GM23338 (cell line): ENCODE measurements around the gene CREB3L2. TPM values are rescaled to one million over a fixed set of nuclear protein-coding genes. Genes with fewer than 3 reads are reported as not detected.

Source experiments
- ATAC-seq: fragments of 200-7000 bp; cut with Tn5 transposase; 3 replicates; pipeline ENCODE4 v1.9.1; 2020
- DNase-seq: peaks from one replicate; pipeline ENCODE4 v3.0.0-alpha.2; 2015; ENCODE audit warnings: low spot score
- H2AFZ ChIP-seq: fragments of 200-600 bp; sonication (generic); 2 replicates; pipeline ENCODE4 v1.8.0; 2016; ENCODE audit warnings: antibody characterized with exemption, mild to moderate bottlenecking, moderate library complexity
- H3F3A ChIP-seq: fragments of 200-600 bp; sonication (generic); replicated peaks from 2 replicates; pipeline ENCODE4 v1.8.0; 2017; ENCODE audit warnings: antibody characterized with exemption, mixed run types, low read depth
- H3K27ac ChIP-seq: fragments of 200-600 bp; sonication (generic); 2 replicates; pipeline ENCODE4 v1.6.1; 2016; ENCODE audit warnings: low read depth
- H3K27me3 ChIP-seq: fragments of 200-600 bp; sonication (generic); 2 replicates; pipeline ENCODE4 v1.8.0; 2016; ENCODE audit warnings: mild to moderate bottlenecking, mixed run types, moderate library complexity; ENCODE audit not compliant: insufficient read depth
- H3K36me3 ChIP-seq: fragments of 200-600 bp; sonication (generic); 2 replicates; pipeline ENCODE4 v1.8.0; 2016; ENCODE audit warnings: mild to moderate bottlenecking; ENCODE audit not compliant: insufficient read depth
- H3K4me1 ChIP-seq: fragments of 200-600 bp; sonication (generic); 2 replicates; pipeline ENCODE4 v1.8.0; 2016; ENCODE audit warnings: mild to moderate bottlenecking, moderate library complexity; ENCODE audit not compliant: insufficient read depth
- H3K4me2 ChIP-seq: fragments of 200-600 bp; sonication (generic); 2 replicates; pipeline ENCODE4 v1.7.1; 2017; ENCODE audit warnings: mixed run types
- H3K4me3 ChIP-seq: fragments of 200-600 bp; sonication (generic); 2 replicates; pipeline ENCODE4 v1.6.1; 2016; ENCODE audit warnings: mixed run types
- H3K79me2 ChIP-seq: fragments of 200-600 bp; sonication (generic); replicated peaks from 2 replicates; pipeline ENCODE4 v1.8.0; 2017; ENCODE audit warnings: mild to moderate bottlenecking; ENCODE audit not compliant: insufficient read depth
- H3K9me2 ChIP-seq: fragments of 200-600 bp; sonication (generic); 2 replicates; pipeline ENCODE4 v1.8.0; 2017; ENCODE audit not compliant: insufficient read depth
- H4K20me1 ChIP-seq: fragments of 200-600 bp; sonication (generic); replicated peaks from 2 replicates; pipeline ENCODE4 v1.8.0; 2017; ENCODE audit warnings: mild to moderate bottlenecking; ENCODE audit not compliant: insufficient read depth
- H3K27ac Mint-ChIP-seq: 2 replicates; pipeline ENCODE4 v1.8.0; 2020; ENCODE audit warnings: inconsistent platforms, mild to moderate bottlenecking, moderate library complexity, mixed read lengths
- H3K27me3 Mint-ChIP-seq: 3 replicates; pipeline ENCODE4 v1.8.0; 2022; ENCODE audit warnings: low read depth, mild to moderate bottlenecking, moderate library complexity, mixed read lengths, inconsistent platforms; ENCODE audit not compliant: insufficient read depth, poor library complexity
- H3K36me3 Mint-ChIP-seq: 3 replicates; pipeline ENCODE4 v1.8.0; 2021; ENCODE audit warnings: low read depth, mild to moderate bottlenecking, inconsistent platforms, moderate library complexity, mixed read lengths
- H3K4me1 Mint-ChIP-seq: 3 replicates; pipeline ENCODE4 v1.8.0; 2020; ENCODE audit warnings: mild to moderate bottlenecking, inconsistent platforms, mixed read lengths
- H3K4me3 Mint-ChIP-seq: 3 replicates; pipeline ENCODE4 v1.8.0; 2021; ENCODE audit warnings: moderate library complexity, mild to moderate bottlenecking, inconsistent platforms, mixed read lengths
- H3K9me3 Mint-ChIP-seq: 3 replicates; pipeline ENCODE4 v1.8.0; 2020; ENCODE audit warnings: moderate library complexity, mild to moderate bottlenecking, inconsistent platforms, mixed read lengths
- CREB1 ChIP-seq: fragments of 250-450 bp; sonication (Bioruptor Pico); IDR thresholded peaks from 2 replicates; pipeline ENCODE4 v1.5.0; 2020; ENCODE audit warnings: low read depth, mild to moderate bottlenecking, moderate library complexity
- CTCF ChIP-seq, 2 experiments: fragments of 200-600 bp in 1 of 2; sonication (generic) in 1 of 2; conservative IDR thresholded peaks; 2 replicates each; pipeline versions ENCODE4 v1.5.1 to v1.6.1; 2016 to 2017; ENCODE audit warnings: antibody characterized with exemption in 2 of 2, low read depth in 2 of 2, mild to moderate bottlenecking in 2 of 2, moderate library complexity in 1 of 2
- EZH2 ChIP-seq: fragments of 200-600 bp; sonication (generic); IDR thresholded peaks from one replicate; pipeline ENCODE4 v1.8.0; 2017; ENCODE audit warnings: antibody characterized with exemption, mild to moderate bottlenecking, low read depth; ENCODE audit not compliant: unreplicated experiment
- JUNB ChIP-seq: IDR thresholded peaks from one replicate; pipeline ENCODE4 v1.6.1; 2016; ENCODE audit warnings: antibody characterized with exemption; ENCODE audit not compliant: unreplicated experiment
- REST ChIP-seq: IDR thresholded peaks from one replicate; pipeline ENCODE4 v1.6.1; 2018; ENCODE audit warnings: antibody characterized with exemption; ENCODE audit not compliant: unreplicated experiment
- STAT1 ChIP-seq: IDR thresholded peaks from one replicate; pipeline ENCODE4 v1.6.1; 2016; ENCODE audit warnings: antibody characterized with exemption; ENCODE audit not compliant: unreplicated experiment
- ZNF114 ChIP-seq: fragments of 250-450 bp; sonication (Bioruptor Pico); IDR thresholded peaks from 2 replicates; pipeline ENCODE4 v1.5.0; 2020; ENCODE audit warnings: mild to moderate bottlenecking, moderate library complexity
- ZNF462 ChIP-seq: fragments of 250-450 bp; sonication (Bioruptor Pico); IDR thresholded peaks from 2 replicates; pipeline ENCODE4 v1.5.0; 2020; ENCODE audit warnings: mild to moderate bottlenecking, moderate library complexity
- polyA plus RNA-seq: library from polyadenylated mRNA; unstranded; fragments of >200 nt; fragmentation: Nextera tagmentation; extraction: Ambion mirVana; gene quantifications from 2 replicates; pipeline ENCODE4 v1.2.1, GENCODE V29; 2016
- total RNA-seq: library from RNA; depleted of rRNA; stranded (reverse); fragments of >200 nt; shearing (Covaris generic); gene quantifications from 2 replicates; pipeline ENCODE4 v1.2.3, GENCODE V29; 2014

The CREB3L2 gene
- total and polyA plus RNA-seq, 2 experiments from 2014 or later: 14.5 to 27.1 TPM

- Histone ChIP-seq H3K9me2 (0 out of 2 replicates have a peak, but pooled peaks cover 4% of the 10 kb centered on the region), H3K4me2 (no peak overlapping the region), H2AFZ (no peak overlapping the region), H3K79me2 (no peaks in the 10 kb centered on the region), H4K20me1 (no peaks in the 10 kb centered on the region), H3K27me3 (no peaks in the 10 kb centered on the region), H3K27ac (no peak overlapping the region), H3K4me1 (peaks cover 35% of the 10 kb centered on the region), H3K4me3 (no peak overlapping the region), H3F3A (no peaks in the 10 kb centered on the region), H3K36me3 (peaks cover 22% of the 10 kb centered on the region)
- H3K4me1 Mint-ChIP-seq: peaks cover 13% of the 10 kb centered on the region
- no peak for DNase-seq
- H3K36me3 Mint-ChIP-seq: peaks cover 46% of the 10 kb centered on the region
- ATAC-seq: no peak
- H3K27ac Mint-ChIP-seq: no peak overlapping the region
- no peak overlapping the region for H3K4me3 Mint-ChIP-seq
- TF ChIP-seq ZNF462 (CRISPR knock-in tag): no peak
- no peak for TF ChIP-seq REST
- no peak for TF ChIP-seq CREB1 (CRISPR knock-in tag)
- TF ChIP-seq CTCF (conservative IDR thresholded peaks at IDR 0.05; ENCODE audit: low read depth in 2 of 2): no peak
- no peak for TF ChIP-seq JUNB
- no peak for TF ChIP-seq ZNF114 (CRISPR knock-in tag)
- TF ChIP-seq STAT1: no peak
- TF ChIP-seq EZH2: no peak
- peaks cover 3% of the 10 kb centered on the region for H3K27me3 Mint-ChIP-seq
- H3K9me3 Mint-ChIP-seq: peaks cover 46% of the 10 kb centered on the region
Observed at GRCh38 chr7:138033241-138033640, 31.4 kb upstream of the CREB3L2 start.
